Gastroesophageal sphincter (tissue), 3 donors: ENCODE data around the gene VPS35L.

Source experiments
- EP300 ChIP-seq: sonication (generic); formaldehyde crosslinking; IDR thresholded peaks from one replicate; pipeline ENCODE4 v1.6.1; 2017; ENCODE audit warnings: antibody characterized with exemption, mild to moderate bottlenecking
- TF ChIP-seq, protein P1 (sequence below), 4 experiments: fragments of 200-600 bp in 2 of 4; fragments of 450-650 bp in 2 of 4; sonication (generic) in 1 of 4; IDR thresholded peaks; one replicate each; pipeline ENCODE4 v1.5.1; 2017 to 2019; ENCODE audit warnings: antibody characterized with exemption in 4 of 4, mild to moderate bottlenecking in 2 of 4, moderate library complexity in 2 of 4

DNA sequence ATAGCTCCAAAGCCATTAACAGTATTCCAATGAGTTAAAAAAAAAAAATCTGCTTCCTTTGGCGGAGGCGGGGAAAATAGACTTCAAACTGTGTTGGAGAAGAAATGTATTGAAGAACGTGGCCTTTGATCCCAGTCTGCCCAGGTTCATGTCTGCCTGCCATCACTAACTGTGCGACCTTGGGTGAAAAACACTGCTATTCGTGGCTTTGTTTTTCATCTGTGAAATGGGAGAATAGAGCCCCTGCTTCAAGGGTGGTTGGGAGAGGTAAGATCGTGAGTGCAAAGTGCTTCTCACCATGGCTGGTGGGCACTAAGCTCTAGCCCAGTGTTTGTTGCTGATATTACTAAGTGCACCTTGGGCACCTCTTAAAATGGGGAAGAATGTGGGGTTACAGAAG lies 69.5 kb downstream of the VPS35L start:
- TF ChIP-seq, protein P1, sequence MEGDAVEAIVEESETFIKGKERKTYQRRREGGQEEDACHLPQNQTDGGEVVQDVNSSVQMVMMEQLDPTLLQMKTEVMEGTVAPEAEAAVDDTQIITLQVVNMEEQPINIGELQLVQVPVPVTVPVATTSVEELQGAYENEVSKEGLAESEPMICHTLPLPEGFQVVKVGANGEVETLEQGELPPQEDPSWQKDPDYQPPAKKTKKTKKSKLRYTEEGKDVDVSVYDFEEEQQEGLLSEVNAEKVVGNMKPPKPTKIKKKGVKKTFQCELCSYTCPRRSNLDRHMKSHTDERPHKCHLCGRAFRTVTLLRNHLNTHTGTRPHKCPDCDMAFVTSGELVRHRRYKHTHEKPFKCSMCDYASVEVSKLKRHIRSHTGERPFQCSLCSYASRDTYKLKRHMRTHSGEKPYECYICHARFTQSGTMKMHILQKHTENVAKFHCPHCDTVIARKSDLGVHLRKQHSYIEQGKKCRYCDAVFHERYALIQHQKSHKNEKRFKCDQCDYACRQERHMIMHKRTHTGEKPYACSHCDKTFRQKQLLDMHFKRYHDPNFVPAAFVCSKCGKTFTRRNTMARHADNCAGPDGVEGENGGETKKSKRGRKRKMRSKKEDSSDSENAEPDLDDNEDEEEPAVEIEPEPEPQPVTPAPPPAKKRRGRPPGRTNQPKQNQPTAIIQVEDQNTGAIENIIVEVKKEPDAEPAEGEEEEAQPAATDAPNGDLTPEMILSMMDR (IDR thresholded peaks at IDR 0.05) = no peak
- TF ChIP-seq EP300 = no peak
